ENCODE measurements around the gene STAT5A. TPM values are rescaled to one million over a fixed set of nuclear protein-coding genes. Genes with fewer than 3 reads are reported as not detected.
"Not testable (repeated sequence)": the region's sequence is repeated elsewhere in the genome, so short reads cannot be mapped to it uniquely, and the experiment has no call there.

The STAT5A gene
- total RNA-seq, 4 donors from 2014 or later: 7.3 to 34.3 (median 14.0) TPM

DNA sequence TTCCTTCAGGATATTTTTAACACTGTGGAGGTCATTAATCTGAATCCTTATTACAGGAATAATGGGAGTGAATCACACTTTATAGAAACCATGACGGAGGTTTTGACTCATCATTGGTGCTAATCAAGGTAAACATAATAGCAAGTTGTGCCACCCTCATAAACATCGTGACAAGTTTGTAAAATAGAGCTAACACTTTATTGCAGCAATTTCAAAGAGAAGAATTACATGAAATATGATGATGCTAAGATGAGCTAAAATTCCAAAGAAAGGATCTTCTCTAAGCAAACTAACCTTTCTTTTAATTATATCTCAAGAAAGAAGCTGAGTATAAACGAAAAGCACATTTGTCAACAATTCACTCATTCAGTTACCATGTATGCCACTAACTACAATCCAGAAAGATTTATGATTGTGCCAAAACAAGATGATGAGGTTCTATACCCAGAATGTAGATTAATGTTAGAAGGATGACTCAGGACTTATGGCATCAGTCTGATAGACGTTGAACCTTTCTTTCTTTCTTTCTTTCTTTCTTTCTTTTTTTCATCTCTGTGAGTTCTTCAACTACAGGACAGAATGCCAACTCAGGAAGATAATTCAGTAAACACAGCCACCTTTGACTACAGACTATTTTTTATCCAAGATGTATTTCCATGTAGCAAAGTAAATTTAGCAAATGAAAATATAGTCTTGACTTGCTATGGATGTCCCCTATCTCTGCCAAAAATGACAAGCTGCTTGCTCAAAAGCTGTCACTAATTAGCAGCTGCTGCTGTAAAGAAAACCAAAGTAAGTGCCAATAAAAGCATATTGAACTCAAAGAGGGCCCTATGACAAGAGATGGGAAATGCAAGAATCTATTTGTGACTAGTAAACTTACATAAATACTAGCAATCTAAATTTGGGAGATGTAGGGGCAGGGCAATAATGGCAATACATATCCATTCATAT lies 35.4 kb upstream of the STAT5A start:
- no peaks in the 10 kb centered on the region for H3K27me3 ChIP-seq
- TF ChIP-seq POLR2A (IDR thresholded peaks at IDR 0.05): no peak
- TF ChIP-seq, protein P1, sequence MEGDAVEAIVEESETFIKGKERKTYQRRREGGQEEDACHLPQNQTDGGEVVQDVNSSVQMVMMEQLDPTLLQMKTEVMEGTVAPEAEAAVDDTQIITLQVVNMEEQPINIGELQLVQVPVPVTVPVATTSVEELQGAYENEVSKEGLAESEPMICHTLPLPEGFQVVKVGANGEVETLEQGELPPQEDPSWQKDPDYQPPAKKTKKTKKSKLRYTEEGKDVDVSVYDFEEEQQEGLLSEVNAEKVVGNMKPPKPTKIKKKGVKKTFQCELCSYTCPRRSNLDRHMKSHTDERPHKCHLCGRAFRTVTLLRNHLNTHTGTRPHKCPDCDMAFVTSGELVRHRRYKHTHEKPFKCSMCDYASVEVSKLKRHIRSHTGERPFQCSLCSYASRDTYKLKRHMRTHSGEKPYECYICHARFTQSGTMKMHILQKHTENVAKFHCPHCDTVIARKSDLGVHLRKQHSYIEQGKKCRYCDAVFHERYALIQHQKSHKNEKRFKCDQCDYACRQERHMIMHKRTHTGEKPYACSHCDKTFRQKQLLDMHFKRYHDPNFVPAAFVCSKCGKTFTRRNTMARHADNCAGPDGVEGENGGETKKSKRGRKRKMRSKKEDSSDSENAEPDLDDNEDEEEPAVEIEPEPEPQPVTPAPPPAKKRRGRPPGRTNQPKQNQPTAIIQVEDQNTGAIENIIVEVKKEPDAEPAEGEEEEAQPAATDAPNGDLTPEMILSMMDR (IDR thresholded peaks at IDR 0.05): no peak
- no peak overlapping the region for H3K4me3 ChIP-seq
- no peak for DNase-seq
- intact Hi-C loops (cut with DNase I): no loop called here
- 12 to 14% methylated on average over 4 of the region's 4 CpGs for WGBS, 2 donors
- H3K36me3 ChIP-seq: no peaks in the 10 kb centered on the region
- H3K4me1 ChIP-seq: peaks cover 0 to 59% (median 38%) of the 10 kb centered on the region in 3 donors
- H3K9me3 ChIP-seq: no peaks in the 10 kb centered on the region
- H3K27ac ChIP-seq: peak overlapping the region in 3 of 4 donors; percentile 7 to 38 (median 13)

DNA sequence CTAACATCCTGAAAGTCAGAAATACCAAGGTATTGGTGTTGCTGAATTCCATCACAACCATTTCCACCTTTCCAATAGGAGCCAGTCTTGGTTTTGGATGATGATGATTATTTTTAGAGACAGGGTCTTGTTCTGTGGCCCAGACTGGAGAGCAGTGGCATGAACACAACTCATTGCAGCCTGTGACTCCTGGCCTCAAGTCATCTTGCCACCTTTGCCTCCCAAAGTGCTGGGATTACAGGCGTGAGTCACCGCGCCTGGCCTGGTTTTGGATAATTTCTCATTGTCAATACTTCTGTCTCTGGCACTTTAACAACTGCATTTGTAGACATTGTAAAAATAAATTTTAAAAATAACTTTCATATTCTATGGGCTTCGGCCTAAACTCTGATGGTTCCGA lies 34.7 kb upstream of the STAT5A start:
- Histone ChIP-seq H3K4me1 (peaks cover 0 to 52% (median 33%) of the 10 kb centered on the region in 3 donors), H3K27ac (peak overlapping the region in 1 of 4 donors; percentile 5), H3K9me3 (no peaks in the 10 kb centered on the region), H3K4me3 (no peak overlapping the region), H3K27me3 (no peaks in the 10 kb centered on the region), H3K36me3 (no peaks in the 10 kb centered on the region)
- intact Hi-C loops (cut with DNase I): no loop called here
- no peak for TF ChIP-seq POLR2A (IDR thresholded peaks at IDR 0.05)
- TF ChIP-seq, protein P1 (IDR thresholded peaks at IDR 0.05): no peak
- 84 to 89% methylated on average over 5 of the region's 5 CpGs for WGBS, 2 donors
- no peak for DNase-seq

DNA sequence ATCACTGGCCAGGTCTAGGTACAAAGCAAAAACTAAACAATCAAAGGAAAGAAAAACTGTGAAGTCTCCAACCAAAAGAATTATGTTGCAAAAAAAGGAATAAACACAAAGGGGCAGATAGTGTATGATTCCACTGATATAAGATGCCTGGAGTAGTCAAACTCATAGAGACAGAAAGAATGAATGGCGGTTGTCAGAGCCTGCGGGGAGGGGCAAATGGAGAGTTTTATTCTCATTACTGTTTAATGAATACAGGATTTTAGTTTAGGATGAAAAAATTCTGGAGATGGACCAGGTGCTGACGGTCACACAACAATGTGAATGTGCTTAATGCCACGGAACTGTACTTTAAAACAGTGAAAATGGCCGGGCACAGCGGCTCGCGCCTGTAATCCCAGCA lies 32.9 kb upstream of the STAT5A start:
- no peaks in the 10 kb centered on the region for H3K27me3 ChIP-seq
- H3K27ac ChIP-seq: no peak overlapping the region
- TF ChIP-seq, protein P1 (IDR thresholded peaks at IDR 0.05): no peak
- no peak for TF ChIP-seq POLR2A (IDR thresholded peaks at IDR 0.05)
- peaks cover 0 to 34% (median 26%) of the 10 kb centered on the region in 3 donors for H3K4me1 ChIP-seq
- H3K4me3 ChIP-seq: no peak overlapping the region
- no peak for DNase-seq
- H3K9me3 ChIP-seq: no peaks in the 10 kb centered on the region
- WGBS, 2 donors: 89 to 91% methylated on average over 8 of the region's 8 CpGs
- intact Hi-C loops (cut with DNase I): no loop called here
- H3K36me3 ChIP-seq: no peaks in the 10 kb centered on the region

DNA sequence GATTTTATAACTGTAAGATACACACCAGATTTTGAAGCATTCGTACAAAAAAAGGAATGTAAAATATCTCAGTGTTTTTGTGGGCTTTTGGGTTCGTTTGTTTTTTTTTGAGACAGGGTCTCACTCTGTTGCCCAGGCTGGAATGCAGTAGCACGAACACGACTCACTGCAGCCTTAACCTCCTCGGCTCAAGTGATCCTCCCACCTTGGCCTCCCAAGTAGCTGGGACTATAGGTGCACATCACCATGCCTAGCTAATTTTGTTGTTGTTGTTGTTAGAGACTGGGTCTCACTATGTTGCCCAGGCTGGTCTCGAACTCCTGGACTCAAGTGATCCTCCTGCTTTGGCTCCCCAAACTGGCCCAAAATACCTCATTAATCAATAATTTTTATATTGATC lies 28.0 kb upstream of the STAT5A start:
- Histone ChIP-seq H3K27ac (no peak overlapping the region), H3K9me3 (no peaks in the 10 kb centered on the region), H3K36me3 (no peaks in the 10 kb centered on the region), H3K4me1 (no peaks in the 10 kb centered on the region), H3K4me3 (no peak overlapping the region), H3K27me3 (no peaks in the 10 kb centered on the region)
- TF ChIP-seq POLR2A (IDR thresholded peaks at IDR 0.05): no peak
- TF ChIP-seq, protein P1 (IDR thresholded peaks at IDR 0.05): no peak
- whole genome bisulfite sequencing, 2 donors: 86 to 89% methylated on average over 6 of the region's 6 CpGs
- intact Hi-C loops (cut with DNase I): no loop called here
- no peak for DNase-seq

DNA sequence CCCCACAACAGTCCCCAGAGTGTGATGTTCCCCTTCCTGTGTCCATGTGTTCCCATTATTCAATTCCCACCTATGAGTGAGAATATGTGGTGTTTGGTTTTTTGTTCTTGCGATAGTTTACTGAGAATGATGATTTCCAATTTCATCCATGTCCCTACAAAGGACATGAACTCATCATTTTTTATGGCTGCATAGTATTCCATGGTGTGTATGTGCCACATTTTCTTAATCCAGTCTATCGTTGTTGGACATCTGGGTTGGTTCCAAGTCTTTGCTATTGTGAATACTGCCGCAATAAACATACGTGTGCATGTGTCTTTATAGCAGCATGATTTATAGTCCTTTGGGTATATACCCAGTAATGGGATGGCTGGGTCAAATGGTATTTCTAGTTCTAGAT lies 23.9 kb upstream of the STAT5A start:
- intact Hi-C loops (cut with DNase I); H3K27me3 ChIP-seq; H3K27ac ChIP-seq; H3K4me3 ChIP-seq; H3K9me3 ChIP-seq; DNase-seq; H3K36me3 ChIP-seq: not testable (repeated sequence)
- peaks cover 0 to 26% (median 9%) of the 10 kb centered on the region in 3 donors for H3K4me1 ChIP-seq
- 87 to 93% methylated on average over 3 of the region's 4 CpGs for WGBS, 2 donors
